ENCODE data around the gene NCOR1. TPM values are rescaled to one million over a fixed set of nuclear protein-coding genes. Genes with fewer than 3 reads are reported as not detected.

Gene NCOR1
- total RNA-seq, 1 donor = 86.9 TPM

DNA sequence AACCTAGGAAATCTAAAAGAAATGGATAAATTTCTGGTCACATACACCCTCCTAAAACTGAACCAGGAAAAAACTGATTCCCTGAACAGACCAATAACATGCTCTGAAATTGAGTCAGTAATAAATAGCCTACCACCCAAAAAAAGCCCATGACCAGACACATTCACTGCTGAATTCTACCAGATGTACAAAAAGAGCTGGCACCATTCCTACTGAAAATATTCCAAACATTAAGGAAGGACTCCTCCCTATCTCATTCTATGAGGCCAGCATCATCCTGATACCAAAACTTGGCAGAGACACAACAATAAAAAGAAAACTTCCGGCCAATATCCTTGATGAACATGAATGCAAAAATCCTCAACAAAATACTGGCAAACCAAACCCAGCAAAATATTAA, 162.8 kb downstream of the NCOR1 start:
- no peaks in the 10 kb centered on the region for H3K9me3 ChIP-seq (ENCODE audit: low read depth, low read length)
- no peak overlapping the region for H2AFZ ChIP-seq (ENCODE audit: low read length)
- H4K20me1 ChIP-seq (ENCODE audit: insufficient read depth, low read length) = peaks cover 2% of the 10 kb centered on the region
- TF ChIP-seq, protein P1, sequence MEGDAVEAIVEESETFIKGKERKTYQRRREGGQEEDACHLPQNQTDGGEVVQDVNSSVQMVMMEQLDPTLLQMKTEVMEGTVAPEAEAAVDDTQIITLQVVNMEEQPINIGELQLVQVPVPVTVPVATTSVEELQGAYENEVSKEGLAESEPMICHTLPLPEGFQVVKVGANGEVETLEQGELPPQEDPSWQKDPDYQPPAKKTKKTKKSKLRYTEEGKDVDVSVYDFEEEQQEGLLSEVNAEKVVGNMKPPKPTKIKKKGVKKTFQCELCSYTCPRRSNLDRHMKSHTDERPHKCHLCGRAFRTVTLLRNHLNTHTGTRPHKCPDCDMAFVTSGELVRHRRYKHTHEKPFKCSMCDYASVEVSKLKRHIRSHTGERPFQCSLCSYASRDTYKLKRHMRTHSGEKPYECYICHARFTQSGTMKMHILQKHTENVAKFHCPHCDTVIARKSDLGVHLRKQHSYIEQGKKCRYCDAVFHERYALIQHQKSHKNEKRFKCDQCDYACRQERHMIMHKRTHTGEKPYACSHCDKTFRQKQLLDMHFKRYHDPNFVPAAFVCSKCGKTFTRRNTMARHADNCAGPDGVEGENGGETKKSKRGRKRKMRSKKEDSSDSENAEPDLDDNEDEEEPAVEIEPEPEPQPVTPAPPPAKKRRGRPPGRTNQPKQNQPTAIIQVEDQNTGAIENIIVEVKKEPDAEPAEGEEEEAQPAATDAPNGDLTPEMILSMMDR (IDR thresholded peaks at IDR 0.05; ENCODE audit: extremely low read depth, low read depth, low read length) = no peak
- no peaks in the 10 kb centered on the region for H3K27me3 ChIP-seq (ENCODE audit: insufficient read depth, low read length)
- H3K4me2 ChIP-seq (ENCODE audit: insufficient read depth, low read length) = no peak overlapping the region
- no peak overlapping the region for H3K4me3 ChIP-seq (ENCODE audit: insufficient read depth, low read length)
- peaks cover 49% of the 10 kb centered on the region for H3K36me3 ChIP-seq (ENCODE audit: insufficient read depth, low read length)
- no peak for DNase-seq (ENCODE audit: insufficient read length, low spot score, missing footprints)
- peaks cover 46% of the 10 kb centered on the region for H3K79me2 ChIP-seq (ENCODE audit: insufficient read depth, low read length)
- no peak overlapping the region for H3K27ac ChIP-seq (ENCODE audit: low read depth, low read length)
- no peaks in the 10 kb centered on the region for H3K4me1 ChIP-seq (ENCODE audit: insufficient read depth, low read length)

DNA sequence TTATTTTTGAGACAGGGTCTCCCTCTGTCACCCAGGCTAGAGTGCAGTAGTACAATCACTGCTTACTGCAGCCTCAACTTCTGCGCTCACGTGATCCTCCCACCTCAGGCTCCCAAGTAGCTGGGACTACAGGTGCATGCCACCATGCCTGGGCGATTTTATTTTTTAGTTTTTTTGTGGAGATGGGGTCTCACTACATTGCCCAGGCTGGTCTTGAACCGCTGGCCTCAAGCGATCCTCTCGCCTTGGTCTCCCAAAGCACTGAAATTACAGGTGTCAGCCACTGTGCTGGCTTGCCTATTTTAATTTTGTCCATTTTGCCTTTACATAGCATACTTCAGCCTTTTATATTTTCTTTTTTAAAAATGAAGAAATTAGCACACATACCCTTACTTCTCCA, 164.5 kb downstream of the NCOR1 start:
- Histone ChIP-seq H3K4me3 (ENCODE audit: insufficient read depth, low read length) (no peak overlapping the region), H3K4me1 (ENCODE audit: insufficient read depth, low read length) (no peaks in the 10 kb centered on the region), H3K4me2 (ENCODE audit: insufficient read depth, low read length) (no peak overlapping the region), H3K79me2 (ENCODE audit: insufficient read depth, low read length) (peaks cover 48% of the 10 kb centered on the region), H2AFZ (ENCODE audit: low read length) (no peak overlapping the region), H4K20me1 (ENCODE audit: insufficient read depth, low read length) (peaks cover 2% of the 10 kb centered on the region), H3K36me3 (ENCODE audit: insufficient read depth, low read length) (peaks cover 45% of the 10 kb centered on the region), H3K9me3 (ENCODE audit: low read depth, low read length) (no peaks in the 10 kb centered on the region), H3K27me3 (ENCODE audit: insufficient read depth, low read length) (no peaks in the 10 kb centered on the region), H3K27ac (ENCODE audit: low read depth, low read length) (no peak overlapping the region)
- DNase-seq (ENCODE audit: insufficient read length, low spot score, missing footprints) = no peak
- TF ChIP-seq, protein P1 (IDR thresholded peaks at IDR 0.05; ENCODE audit: extremely low read depth, low read depth, low read length) = no peak

DNA sequence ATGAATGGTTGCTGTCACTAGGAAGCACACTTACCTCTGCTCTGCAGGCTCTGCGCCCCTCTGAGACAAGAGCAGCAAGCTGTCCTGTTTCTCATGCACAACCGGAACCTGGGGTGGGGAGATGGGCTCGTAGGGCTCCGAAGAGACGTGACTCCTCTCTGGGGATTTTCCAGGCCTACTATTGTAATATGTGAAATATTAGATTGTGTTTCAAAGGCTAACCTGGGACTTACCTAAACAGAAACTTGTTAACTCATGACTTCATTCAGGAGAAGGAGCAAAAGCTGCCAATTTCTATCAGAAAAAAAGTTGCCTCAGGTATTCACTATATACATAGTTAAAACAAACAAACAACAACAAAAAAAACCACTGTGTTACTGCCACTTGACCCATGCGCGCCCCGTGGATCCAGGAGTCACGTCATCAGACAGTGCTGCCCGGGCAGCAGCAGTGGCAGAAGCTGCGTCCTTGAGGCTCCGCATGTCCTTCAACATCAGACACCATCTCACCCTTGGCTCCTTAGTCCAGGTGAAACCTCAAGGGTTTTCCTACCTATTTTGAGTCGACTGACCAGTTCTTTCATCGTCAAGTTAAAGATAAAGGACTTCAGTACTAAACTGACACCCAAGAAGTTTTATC, 166.4 kb downstream of the NCOR1 start:
- Histone ChIP-seq H3K27ac (ENCODE audit: low read depth, low read length) (no peak overlapping the region), H2AFZ (ENCODE audit: low read length) (no peak overlapping the region), H3K79me2 (ENCODE audit: insufficient read depth, low read length) (peaks cover 42% of the 10 kb centered on the region), H3K4me2 (ENCODE audit: insufficient read depth, low read length) (no peak overlapping the region), H3K4me3 (ENCODE audit: insufficient read depth, low read length) (no peak overlapping the region), H4K20me1 (ENCODE audit: insufficient read depth, low read length) (peaks cover 2% of the 10 kb centered on the region), H3K27me3 (ENCODE audit: insufficient read depth, low read length) (no peaks in the 10 kb centered on the region), H3K36me3 (ENCODE audit: insufficient read depth, low read length) (peaks cover 49% of the 10 kb centered on the region), H3K4me1 (ENCODE audit: insufficient read depth, low read length) (no peaks in the 10 kb centered on the region), H3K9me3 (ENCODE audit: low read depth, low read length) (no peaks in the 10 kb centered on the region)
- DNase-seq (ENCODE audit: insufficient read length, low spot score, missing footprints) = no peak
- TF ChIP-seq, protein P1 (IDR thresholded peaks at IDR 0.05; ENCODE audit: extremely low read depth, low read depth, low read length) = no peak

DNA sequence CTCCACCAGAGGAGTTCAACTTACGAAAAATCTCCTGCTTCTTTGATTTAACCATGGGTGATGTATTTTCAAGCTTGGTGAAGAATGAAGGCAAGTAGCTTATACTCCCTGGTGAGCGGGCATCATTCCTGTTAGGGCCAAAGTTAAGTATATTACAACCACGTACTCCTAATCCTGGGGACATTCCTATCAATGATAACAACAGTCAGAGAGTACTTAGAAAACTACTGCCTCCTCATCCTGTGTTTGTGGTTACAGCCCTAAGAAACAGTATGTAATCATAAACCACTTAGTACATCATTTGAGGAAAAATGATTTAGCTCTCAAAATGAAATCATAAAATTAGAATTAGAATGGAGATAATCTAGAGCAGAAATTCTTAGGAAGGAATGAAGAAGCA, 168.4 kb downstream of the NCOR1 start:
- Histone ChIP-seq H3K4me2 (ENCODE audit: insufficient read depth, low read length) (no peak overlapping the region), H3K4me1 (ENCODE audit: insufficient read depth, low read length) (no peaks in the 10 kb centered on the region), H3K4me3 (ENCODE audit: insufficient read depth, low read length) (no peak overlapping the region), H3K27me3 (ENCODE audit: insufficient read depth, low read length) (no peaks in the 10 kb centered on the region), H2AFZ (ENCODE audit: low read length) (no peak overlapping the region), H3K9me3 (ENCODE audit: low read depth, low read length) (no peaks in the 10 kb centered on the region), H4K20me1 (ENCODE audit: insufficient read depth, low read length) (peaks cover 2% of the 10 kb centered on the region), H3K36me3 (ENCODE audit: insufficient read depth, low read length) (peaks cover 59% of the 10 kb centered on the region), H3K79me2 (ENCODE audit: insufficient read depth, low read length) (peaks cover 36% of the 10 kb centered on the region), H3K27ac (ENCODE audit: low read depth, low read length) (no peak overlapping the region)
- TF ChIP-seq, protein P1 (IDR thresholded peaks at IDR 0.05; ENCODE audit: extremely low read depth, low read depth, low read length) = no peak
- no peak for DNase-seq (ENCODE audit: insufficient read length, low spot score, missing footprints)
